Esophagus squamous epithelium (tissue), 5 donors: Measurements from ENCODE around the gene NAA80. TPM values are rescaled to one million over a fixed set of nuclear protein-coding genes. Genes with fewer than 3 reads are reported as not detected.

Experiments used
- DNase-seq: peaks from one replicate; lab custom pipeline; 2025; lab: John Stamatoyannopoulos, UW
- H3K27ac ChIP-seq, 4 donors: fragments of 200-600 bp; sonication (generic); one replicate each; pipeline ENCODE4 v1.5.1; 2016 to 2019; ENCODE audit warnings: mild to moderate bottlenecking in 1 of 4
- H3K27me3 ChIP-seq, 4 donors: fragments of 200-600 bp; sonication (generic); 1 replicate in 3 of 4; 2 replicates in 1 of 4; pipeline versions ENCODE4 v1.5.1 to v1.6.0; 2017 to 2021; ENCODE audit warnings: antibody characterized with exemption in 1 of 4
- H3K36me3 ChIP-seq, 3 donors: fragments of 200-600 bp; sonication (generic); one replicate each; pipeline ENCODE4 v1.5.1; 2016 to 2019
- H3K4me1 ChIP-seq, 3 donors: fragments of 200-600 bp; sonication (generic); one replicate each; pipeline ENCODE4 v1.5.1; 2017 to 2019
- H3K4me3 ChIP-seq, 4 donors: fragments of 200-600 bp; sonication (generic); 1 replicate in 3 of 4; 2 replicates in 1 of 4; pipeline ENCODE4 v1.5.1; 2016 to 2019; ENCODE audit warnings: mild to moderate bottlenecking in 2 of 4, moderate library complexity in 1 of 4
- H3K9me3 ChIP-seq, 3 donors: fragments of 200-600 bp; sonication (generic); one replicate each; pipeline ENCODE4 v1.5.1; 2016 to 2019
- POLR2A ChIP-seq, 4 donors: fragments of 450-650 bp; IDR thresholded peaks; one replicate each; pipeline ENCODE4 v1.6.1; 2017; ENCODE audit warnings: antibody characterized with exemption in 4 of 4, mild to moderate bottlenecking in 4 of 4, moderate library complexity in 3 of 4
- WGBS, 2 donors: methylation state at CpG; one replicate each; pipeline ENCODE4 v1.1.5; 2018; 5-methylcytosine and 5-hydroxymethylcytosine counted together
- intact Hi-C: fragments of 100-400 bp; cut with DNase I; formaldehyde crosslinking; loops from one replicate; pipeline ENCODE4 v1.15.0; 2022
- total RNA-seq, 4 donors: library from RNA; depleted of rRNA; stranded (reverse); fragments of >200 nt; gene quantifications; one replicate each; pipeline ENCODE4 v1.1.0, GENCODE V29; 2016
- TF ChIP-seq, protein P1 (sequence below), 6 experiments: fragments of 450-650 bp in 4 of 6; fragments of 200-600 bp in 2 of 6; sonication (generic) in 2 of 6; IDR thresholded peaks; one replicate each; pipeline ENCODE4 v1.5.1; 2016 to 2019; ENCODE audit warnings: antibody characterized with exemption in 6 of 6, mild to moderate bottlenecking in 4 of 6, moderate library complexity in 4 of 6
- donor health status: DM: yes; HTN: yes; CAD: no.

Gene NAA80
- total RNA-seq, 4 donors from 2014 or later: 6.0 to 16.2 (median 7.7) TPM

DNA sequence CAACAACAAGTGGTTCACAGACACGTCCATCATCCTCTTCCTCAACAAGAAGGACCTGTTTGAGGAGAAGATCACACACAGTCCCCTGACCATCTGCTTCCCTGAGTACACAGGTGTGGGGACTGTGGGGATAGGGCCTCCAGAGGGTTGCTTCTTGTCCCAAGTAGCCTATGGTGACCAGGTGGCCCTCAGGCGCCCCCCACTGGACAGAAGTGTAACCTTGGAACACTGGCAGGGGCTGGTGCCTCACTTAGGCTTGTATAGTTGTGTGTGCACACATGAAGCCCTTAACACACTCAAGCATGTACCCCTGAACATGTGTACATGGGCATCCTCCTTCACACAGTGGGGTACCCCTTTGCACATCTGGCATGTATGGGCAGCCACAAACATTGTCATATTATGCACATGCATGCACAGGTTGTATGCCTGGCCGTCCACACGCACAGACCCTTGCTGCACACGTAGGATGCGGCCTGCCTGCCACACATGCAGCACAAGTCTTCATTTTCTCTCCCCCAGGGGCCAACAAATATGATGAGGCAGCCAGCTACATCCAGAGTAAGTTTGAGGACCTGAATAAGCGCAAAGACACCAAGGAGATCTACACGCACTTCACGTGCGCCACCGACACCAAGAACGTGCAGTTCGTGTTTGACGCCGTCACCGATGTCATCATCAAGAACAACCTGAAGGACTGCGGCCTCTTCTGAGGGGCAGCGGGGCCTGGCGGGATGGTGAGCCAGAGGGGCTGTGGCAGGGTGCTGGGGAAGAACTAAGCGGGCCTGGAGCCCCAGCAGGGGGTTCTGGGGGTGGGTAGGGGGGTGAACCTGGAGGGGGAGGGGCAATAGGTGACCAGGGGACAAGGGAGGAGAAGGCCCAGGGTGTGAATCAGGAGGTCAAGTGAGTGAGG is 42.0 kb downstream of the NAA80 start:
- no peak for TF ChIP-seq POLR2A (IDR thresholded peaks at IDR 0.05)
- TF ChIP-seq, protein P1, sequence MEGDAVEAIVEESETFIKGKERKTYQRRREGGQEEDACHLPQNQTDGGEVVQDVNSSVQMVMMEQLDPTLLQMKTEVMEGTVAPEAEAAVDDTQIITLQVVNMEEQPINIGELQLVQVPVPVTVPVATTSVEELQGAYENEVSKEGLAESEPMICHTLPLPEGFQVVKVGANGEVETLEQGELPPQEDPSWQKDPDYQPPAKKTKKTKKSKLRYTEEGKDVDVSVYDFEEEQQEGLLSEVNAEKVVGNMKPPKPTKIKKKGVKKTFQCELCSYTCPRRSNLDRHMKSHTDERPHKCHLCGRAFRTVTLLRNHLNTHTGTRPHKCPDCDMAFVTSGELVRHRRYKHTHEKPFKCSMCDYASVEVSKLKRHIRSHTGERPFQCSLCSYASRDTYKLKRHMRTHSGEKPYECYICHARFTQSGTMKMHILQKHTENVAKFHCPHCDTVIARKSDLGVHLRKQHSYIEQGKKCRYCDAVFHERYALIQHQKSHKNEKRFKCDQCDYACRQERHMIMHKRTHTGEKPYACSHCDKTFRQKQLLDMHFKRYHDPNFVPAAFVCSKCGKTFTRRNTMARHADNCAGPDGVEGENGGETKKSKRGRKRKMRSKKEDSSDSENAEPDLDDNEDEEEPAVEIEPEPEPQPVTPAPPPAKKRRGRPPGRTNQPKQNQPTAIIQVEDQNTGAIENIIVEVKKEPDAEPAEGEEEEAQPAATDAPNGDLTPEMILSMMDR (IDR thresholded peaks at IDR 0.05): peak in 5 of 6 experiments; percentile 30 to 61 (median 39)
- 93 to 94% methylated on average over 6 to 16 of the region's 20 CpGs for WGBS, 2 donors
- Histone ChIP-seq H3K36me3 (peaks cover 11 to 70% (median 35%) of the 10 kb centered on the region in 3 donors), H3K27ac (peak overlapping the region; percentile 18 to 97 (median 78)), H3K9me3 (no peaks in the 10 kb centered on the region), H3K27me3 (no peaks in the 10 kb centered on the region), H3K4me3 (no peak overlapping the region), H3K4me1 (peaks cover 33 to 95% (median 50%) of the 10 kb centered on the region in 3 donors)
- intact Hi-C loops: no loop called here
- DNase-seq: no peak

DNA sequence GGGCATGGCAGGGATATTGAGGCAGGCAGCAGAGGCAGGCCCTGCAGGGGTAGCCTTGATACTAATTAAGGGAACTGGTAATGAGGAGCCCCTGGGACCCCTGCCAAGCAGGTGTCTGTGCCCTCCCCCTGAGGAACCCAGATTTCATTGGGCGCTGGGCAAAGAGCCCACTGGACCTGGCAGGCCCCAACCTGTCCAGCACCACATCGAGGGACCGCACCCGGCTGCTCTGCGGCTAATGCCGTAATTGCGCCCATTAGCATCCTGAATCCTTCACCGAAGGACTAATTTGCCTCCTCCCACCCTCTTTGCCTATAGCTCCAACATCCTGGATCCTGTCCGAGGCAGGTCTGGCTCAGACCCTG is 44.0 kb downstream of the NAA80 start:
- 42 to 87% methylated on average over 3 to 9 of the region's 9 CpGs for WGBS, 2 donors
- Histone ChIP-seq H3K27ac (peak overlapping the region; percentile 81 to 97 (median 92)), H3K4me1 (peaks cover 39 to 99% (median 47%) of the 10 kb centered on the region in 3 donors), H3K4me3 (no peak overlapping the region), H3K27me3 (no peaks in the 10 kb centered on the region), H3K9me3 (no peaks in the 10 kb centered on the region), H3K36me3 (peaks cover 11 to 90% (median 39%) of the 10 kb centered on the region in 3 donors)
- intact Hi-C loops: no loop called here
- TF ChIP-seq, protein P1 (IDR thresholded peaks at IDR 0.05): no peak
- no peak for TF ChIP-seq POLR2A (IDR thresholded peaks at IDR 0.05)
- no peak for DNase-seq

DNA sequence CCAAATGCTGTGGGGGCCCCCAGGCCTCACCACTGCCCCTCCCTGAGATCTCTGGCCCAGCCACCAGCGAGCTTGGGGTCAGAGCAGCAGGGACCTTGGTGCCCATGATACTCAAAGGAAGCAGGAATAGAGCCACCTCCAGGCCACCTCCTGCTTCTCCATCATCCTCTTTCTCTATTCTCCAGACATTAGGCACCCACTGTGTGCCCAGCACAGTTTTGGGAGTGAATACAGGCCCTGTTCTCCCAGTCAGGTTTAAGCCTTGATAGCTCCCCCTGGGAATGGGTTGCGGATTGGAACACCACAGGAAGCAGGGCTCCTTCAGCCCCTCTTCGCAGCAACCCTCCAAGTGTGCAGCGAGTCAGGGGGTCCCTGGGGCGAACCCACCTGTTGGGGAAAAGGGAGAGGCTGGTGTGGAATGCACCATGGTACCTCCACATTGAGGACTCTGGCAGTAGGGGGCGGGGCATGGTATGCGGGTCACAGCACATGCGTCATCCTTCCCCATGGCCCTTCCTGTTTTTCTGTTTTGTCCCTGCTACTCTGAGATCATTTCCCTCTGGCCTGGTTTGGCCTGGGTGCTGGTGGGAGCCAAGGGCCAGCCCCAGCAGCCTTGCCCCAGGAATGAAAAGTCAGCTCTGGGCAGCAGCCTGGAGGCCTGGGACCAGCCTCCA is 44.5 kb downstream of the NAA80 start:
- 40 to 80% methylated on average over 1 to 5 of the region's 8 CpGs for WGBS, 2 donors
- Histone ChIP-seq H3K36me3 (peaks cover 11 to 90% (median 39%) of the 10 kb centered on the region in 3 donors), H3K4me1 (peaks cover 39 to 99% (median 48%) of the 10 kb centered on the region in 3 donors), H3K27ac (peak overlapping the region; percentile 81 to 97 (median 92)), H3K27me3 (no peaks in the 10 kb centered on the region), H3K4me3 (no peak overlapping the region), H3K9me3 (no peaks in the 10 kb centered on the region)
- no peak for DNase-seq
- TF ChIP-seq, protein P1 (IDR thresholded peaks at IDR 0.05): no peak
- peak in 1 of 4 donors; percentile 32 for TF ChIP-seq POLR2A (IDR thresholded peaks at IDR 0.05)
- intact Hi-C loops: no loop called here

DNA sequence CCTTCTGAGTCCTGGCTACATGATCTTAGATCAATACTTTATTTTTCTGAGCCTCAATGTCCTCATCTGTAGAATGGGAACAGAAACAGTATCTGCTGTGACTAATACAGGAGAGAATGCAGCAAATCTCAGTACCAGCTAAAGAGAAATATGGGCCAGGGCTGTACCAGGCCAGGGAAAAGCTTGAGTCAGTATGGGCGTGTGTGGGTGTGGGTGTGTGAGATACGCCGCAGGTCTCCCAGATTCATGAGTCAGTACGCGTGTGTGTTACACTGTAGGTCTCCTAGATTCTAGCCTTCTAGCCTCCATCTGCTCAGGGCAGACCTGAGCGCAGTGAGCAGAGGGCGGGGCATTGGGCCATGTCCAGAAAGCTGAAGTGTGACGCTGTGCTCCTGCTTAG is 48.0 kb downstream of the NAA80 start:
- Histone ChIP-seq H3K36me3 (peaks cover 0 to 63% (median 17%) of the 10 kb centered on the region in 3 donors), H3K4me1 (peaks cover 64 to 99% (median 71%) of the 10 kb centered on the region in 3 donors)
- TF ChIP-seq POLR2A (IDR thresholded peaks at IDR 0.05): no peak
- TF ChIP-seq, protein P1 (IDR thresholded peaks at IDR 0.05): no peak

More for the DNA sequence above, 48.0 kb downstream of the NAA80 start:
- DNase-seq: no peak
- Histone ChIP-seq H3K9me3 (no peaks in the 10 kb centered on the region), H3K4me3 (no peak overlapping the region), H3K27me3 (no peaks in the 10 kb centered on the region), H3K27ac (peak overlapping the region; percentile 72 to 97 (median 83))
- intact Hi-C loops: no loop called here
- 30 to 38% methylated on average over 5 of the region's 8 CpGs for WGBS, 2 donors
